Keratinocyte (primary cell): ENCODE data around the gene RANBP9. TPM values are rescaled to one million over a fixed set of nuclear protein-coding genes. Genes with fewer than 3 reads are reported as not detected.

Experiments
- DNase-seq: peaks from one replicate; pipeline ENCODE4 v3.0.0-alpha.2; 2011; ENCODE audit warnings: low read depth, missing footprints, low spot score
- FAIRE-seq: peaks from 2 replicates; lab custom pipeline; 2011; peaks lifted over from hg19 to GRCh38; lab: Jason Lieb, UNC
- H2AFZ ChIP-seq: 2 replicates; pipeline ENCODE4 v1.6.0; 2012; ENCODE audit warnings: low read length, control low read depth, inconsistent platforms; ENCODE audit not compliant: control insufficient read depth
- H3K27ac ChIP-seq: 2 replicates; pipeline ENCODE4 v1.5.1; 2011; ENCODE audit warnings: low read length; ENCODE audit not compliant: control insufficient read depth, insufficient read depth
- H3K27me3 ChIP-seq: 3 replicates; pipeline ENCODE4 v1.6.0; 2011; ENCODE audit warnings: low read length; ENCODE audit not compliant: control insufficient read depth, insufficient read depth; ENCODE audit errors: extremely low read depth
- H3K36me3 ChIP-seq, 2 experiments: 2 replicates in 1 of 2; 3 replicates in 1 of 2; pipeline ENCODE4 v1.5.1; 2011; ENCODE audit warnings: low read length in 2 of 2, mild to moderate bottlenecking in 1 of 2; ENCODE audit not compliant: control insufficient read depth in 2 of 2, insufficient read depth in 2 of 2; ENCODE audit errors: extremely low read depth in 1 of 2
- H3K4me1 ChIP-seq: 3 replicates; pipeline ENCODE4 v1.5.1; 2011; ENCODE audit warnings: low read length; ENCODE audit not compliant: control insufficient read depth, insufficient read depth; ENCODE audit errors: extremely low read depth
- H3K4me2 ChIP-seq: 3 replicates; pipeline ENCODE4 v1.6.0; 2011; ENCODE audit warnings: low read depth, low read length; ENCODE audit not compliant: control insufficient read depth, insufficient read depth; ENCODE audit errors: extremely low read depth
- H3K4me3 ChIP-seq, 3 experiments: fragments of 200-600 bp in 1 of 3; sonication (generic) in 1 of 3; 2 replicates in 2 of 3; 3 replicates in 1 of 3; pipeline ENCODE4 v1.5.1; 2011 to 2016; ENCODE audit warnings: low read length in 3 of 3, mild to moderate bottlenecking in 3 of 3, control low read depth in 2 of 3, inconsistent platforms in 1 of 3, low read depth in 1 of 3, mixed read lengths in 1 of 3, mixed run types in 1 of 3, moderate library complexity in 1 of 3; ENCODE audit not compliant: control insufficient read depth in 2 of 3, insufficient read depth in 2 of 3; ENCODE audit errors: extremely low read depth in 1 of 3
- H3K79me2 ChIP-seq: 2 replicates; pipeline ENCODE4 v1.6.0; 2012; ENCODE audit warnings: low read length; ENCODE audit not compliant: control insufficient read depth, insufficient read depth
- H3K9ac ChIP-seq: 3 replicates; pipeline ENCODE4 v1.6.0; 2011; ENCODE audit warnings: low read length; ENCODE audit not compliant: control insufficient read depth, insufficient read depth; ENCODE audit errors: extremely low read depth
- H3K9me1 ChIP-seq: 3 replicates; pipeline ENCODE4 v1.6.0; 2011; ENCODE audit warnings: low read length; ENCODE audit not compliant: control insufficient read depth, insufficient read depth; ENCODE audit errors: extremely low read depth
- H3K9me3 ChIP-seq: 2 replicates; pipeline ENCODE4 v1.5.1; 2012; ENCODE audit warnings: low read depth, low read length; ENCODE audit not compliant: control insufficient read depth
- H4K20me1 ChIP-seq: 3 replicates; pipeline ENCODE4 v1.6.0; 2011; ENCODE audit warnings: low read length; ENCODE audit not compliant: control insufficient read depth, insufficient read depth; ENCODE audit errors: extremely low read depth
- EZH2 ChIP-seq: IDR thresholded peaks from one replicate; pipeline ENCODE4 v1.6.1; 2012; ENCODE audit warnings: inconsistent platforms, mild to moderate bottlenecking, low read length, moderate library complexity
- dilution Hi-C: fragments of 300-500 bp; cut with MboI; formaldehyde crosslinking; loops from one replicate; pipeline ENCODE4 v1.7.0; 2020; ENCODE audit warnings: low sequenced_read_pairs; ENCODE audit not compliant: extremely low pct_ligation_motif_present
- polyA plus RNA-seq, 5 experiments: library from polyadenylated mRNA; depleted of rRNA in 3 of 5; stranded (reverse) in 3 of 5; stranded (forward) in 1 of 5; unstranded in 1 of 5; fragments of >200 nt; gene quantifications; 1 replicate in 1 of 5; 2 replicates in 3 of 5; 3 replicates in 1 of 5; pipeline versions ENCODE4 v1.2.1 to v1.2.3, GENCODE V29; 2011 to 2012; ENCODE audit warnings: missing spikeins in 2 of 5, low read depth in 1 of 5, low replicate concordance in 1 of 5
- TF ChIP-seq, protein P1 (sequence below), 3 experiments: IDR thresholded peaks in 1 of 3; conservative IDR thresholded peaks in 1 of 3; optimal IDR thresholded peaks in 1 of 3; 2 replicates in 2 of 3; 3 replicates in 1 of 3; pipeline versions ENCODE3 to v1.5.1; 2011; ENCODE audit warnings: low read length in 3 of 3, mild to moderate bottlenecking in 3 of 3, moderate library complexity in 2 of 3, control low read depth in 1 of 3, inconsistent platforms in 1 of 3; ENCODE audit not compliant: insufficient read depth in 2 of 3; ENCODE audit errors: extremely low read depth in 1 of 3

The RANBP9 gene
- polyA plus RNA-seq, 1 donor (not counting 4 experiments of a cell fraction or from before 2014, with no cell fraction given), result 36.7 TPM

DNA sequence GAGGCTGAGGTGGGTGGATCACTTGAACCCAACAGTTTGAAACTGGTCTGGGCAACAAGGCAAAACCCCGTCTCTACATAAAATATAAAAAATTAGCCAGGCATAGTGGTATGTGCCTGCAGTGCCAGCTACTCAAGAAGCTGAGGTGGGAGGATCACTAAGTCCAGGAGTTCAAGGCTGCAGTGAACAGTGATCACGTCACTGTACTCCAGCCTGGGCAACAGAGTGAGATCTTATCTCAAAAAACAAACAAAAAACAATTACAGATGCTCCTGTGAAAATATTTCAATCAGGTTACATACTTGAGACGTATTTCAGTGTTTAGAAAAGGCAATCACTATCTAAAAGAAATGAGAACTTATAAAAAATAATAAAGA, 33.8 kb downstream of the RANBP9 start:
- H3K79me2 ChIP-seq, result peaks cover 87% of the 10 kb centered on the region
- H3K9me3 ChIP-seq, result no peaks in the 10 kb centered on the region
- no peak overlapping the region for H2AFZ ChIP-seq
- no peaks in the 10 kb centered on the region for H3K4me1 ChIP-seq
- H3K4me2 ChIP-seq, result no peak overlapping the region
- dilution Hi-C loops, result no loop called here
- H3K36me3 ChIP-seq, result no peaks in the 10 kb centered on the region
- no peak overlapping the region for H3K9ac ChIP-seq
- no peaks in the 10 kb centered on the region for H4K20me1 ChIP-seq
- H3K27ac ChIP-seq, result no peak overlapping the region
- no peak for TF ChIP-seq EZH2
- TF ChIP-seq, protein P1, sequence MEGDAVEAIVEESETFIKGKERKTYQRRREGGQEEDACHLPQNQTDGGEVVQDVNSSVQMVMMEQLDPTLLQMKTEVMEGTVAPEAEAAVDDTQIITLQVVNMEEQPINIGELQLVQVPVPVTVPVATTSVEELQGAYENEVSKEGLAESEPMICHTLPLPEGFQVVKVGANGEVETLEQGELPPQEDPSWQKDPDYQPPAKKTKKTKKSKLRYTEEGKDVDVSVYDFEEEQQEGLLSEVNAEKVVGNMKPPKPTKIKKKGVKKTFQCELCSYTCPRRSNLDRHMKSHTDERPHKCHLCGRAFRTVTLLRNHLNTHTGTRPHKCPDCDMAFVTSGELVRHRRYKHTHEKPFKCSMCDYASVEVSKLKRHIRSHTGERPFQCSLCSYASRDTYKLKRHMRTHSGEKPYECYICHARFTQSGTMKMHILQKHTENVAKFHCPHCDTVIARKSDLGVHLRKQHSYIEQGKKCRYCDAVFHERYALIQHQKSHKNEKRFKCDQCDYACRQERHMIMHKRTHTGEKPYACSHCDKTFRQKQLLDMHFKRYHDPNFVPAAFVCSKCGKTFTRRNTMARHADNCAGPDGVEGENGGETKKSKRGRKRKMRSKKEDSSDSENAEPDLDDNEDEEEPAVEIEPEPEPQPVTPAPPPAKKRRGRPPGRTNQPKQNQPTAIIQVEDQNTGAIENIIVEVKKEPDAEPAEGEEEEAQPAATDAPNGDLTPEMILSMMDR (optimal IDR thresholded peaks at IDR 0.05 in 1 of 3, IDR thresholded peaks at IDR 0.05 in 1 of 3, conservative IDR thresholded peaks at IDR 0.05 in 1 of 3; ENCODE audit: extremely low read depth in 1 of 3, insufficient read depth in 2 of 3, low read length in 3 of 3), result no peak
- no peak for FAIRE-seq
- no peaks in the 10 kb centered on the region for H3K9me1 ChIP-seq
- no peaks in the 10 kb centered on the region for H3K27me3 ChIP-seq
- H3K4me3 ChIP-seq, result no peak overlapping the region
- DNase-seq, result no peak

GRCh38 chr6:13676551-13677156, 35.0 kb downstream of the RANBP9 start:
- no peaks in the 10 kb centered on the region for H3K9me3 ChIP-seq
- FAIRE-seq, result no peak
- H3K9me1 ChIP-seq, result no peaks in the 10 kb centered on the region
- dilution Hi-C loops, result no loop called here
- H3K27ac ChIP-seq, result no peak overlapping the region
- H3K27me3 ChIP-seq, result no peaks in the 10 kb centered on the region
- H2AFZ ChIP-seq, result no peak overlapping the region
- H3K79me2 ChIP-seq, result peaks cover 87% of the 10 kb centered on the region
- H3K4me3 ChIP-seq, result no peak overlapping the region
- no peaks in the 10 kb centered on the region for H3K36me3 ChIP-seq
- DNase-seq, result no peak
- H4K20me1 ChIP-seq, result no peaks in the 10 kb centered on the region
- TF ChIP-seq EZH2, result no peak
- TF ChIP-seq, protein P1 (optimal IDR thresholded peaks at IDR 0.05 in 1 of 3, IDR thresholded peaks at IDR 0.05 in 1 of 3, conservative IDR thresholded peaks at IDR 0.05 in 1 of 3; ENCODE audit: extremely low read depth in 1 of 3, insufficient read depth in 2 of 3, low read length in 3 of 3), result no peak
- no peaks in the 10 kb centered on the region for H3K4me1 ChIP-seq
- H3K9ac ChIP-seq, result no peak overlapping the region
- no peak overlapping the region for H3K4me2 ChIP-seq
